PC-9 (cell line): ENCODE data around the gene KCNA1.

ENCODE experiments used
- CTCF ChIP-seq: fragments of 200-600 bp; sonication (generic); conservative IDR thresholded peaks from 2 replicates; pipeline ENCODE4 v1.6.1; 2017; ENCODE audit warnings: mixed run types, antibody characterized with exemption, mild to moderate bottlenecking, moderate library complexity
- EZH2 ChIP-seq: fragments of 200-600 bp; sonication (generic); IDR thresholded peaks from 2 replicates; pipeline ENCODE4 v1.8.0; 2017; ENCODE audit warnings: antibody characterized with exemption, low read depth

- TF ChIP-seq EZH2 (no peak), CTCF (no peak)
Observed at GRCh38 chr12:4934407-4935035, 24.8 kb downstream of the KCNA1 start.
